HG03342 (cell line): ENCODE results near the gene DHCR24.

Experiments used
- ATAC-seq: cut with Tn5 transposase; IDR thresholded peaks from one replicate; pipeline ENCODE4 v1.9.1; 2021; ENCODE audit warnings: mild to moderate bottlenecking, moderate library complexity; ENCODE audit not compliant: unreplicated experiment

Gene DHCR24

DNA sequence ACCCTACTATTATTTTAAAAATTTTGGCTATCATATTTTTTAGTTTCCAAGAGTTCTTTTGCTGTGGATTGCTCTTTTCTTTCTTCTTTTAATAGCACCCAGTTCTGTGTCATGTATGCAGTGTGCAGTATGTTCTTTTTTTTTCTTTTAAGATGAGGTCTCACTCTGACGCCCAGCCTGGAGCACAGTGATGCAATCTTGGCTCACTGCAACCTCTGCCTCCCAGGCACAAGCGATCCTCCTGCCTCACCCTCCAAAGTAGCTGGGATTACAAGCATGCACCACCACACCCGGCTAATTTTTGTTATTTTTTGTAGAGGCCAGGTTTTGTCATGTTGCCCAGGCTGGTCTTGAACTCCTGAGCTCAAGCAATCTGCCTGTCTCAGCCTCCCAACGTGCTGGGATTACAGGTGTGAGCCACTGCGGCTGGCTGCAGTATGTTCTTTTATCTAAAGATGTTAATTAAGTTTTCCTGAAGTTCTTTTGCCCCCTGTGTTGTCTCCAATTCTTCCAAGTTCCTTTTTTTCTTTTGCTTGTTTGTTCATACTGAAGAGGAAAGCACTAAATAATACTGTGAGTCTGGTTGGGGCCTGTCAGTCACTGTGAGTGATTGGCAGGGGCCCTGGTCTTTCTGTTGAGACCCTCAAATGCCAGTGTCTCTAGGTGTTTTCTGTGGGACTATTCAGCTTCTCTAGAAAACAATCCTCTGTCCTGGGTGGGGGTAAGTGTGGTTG is 68.4 kb downstream of the DHCR24 start:
- no peak for ATAC-seq

GRCh38 chr1:54816951-54817350 is 70.0 kb downstream of the DHCR24 start:
- no peak for ATAC-seq

GRCh38 chr1:54816130-54816529 is 70.9 kb downstream of the DHCR24 start:
- no peak for ATAC-seq

DNA sequence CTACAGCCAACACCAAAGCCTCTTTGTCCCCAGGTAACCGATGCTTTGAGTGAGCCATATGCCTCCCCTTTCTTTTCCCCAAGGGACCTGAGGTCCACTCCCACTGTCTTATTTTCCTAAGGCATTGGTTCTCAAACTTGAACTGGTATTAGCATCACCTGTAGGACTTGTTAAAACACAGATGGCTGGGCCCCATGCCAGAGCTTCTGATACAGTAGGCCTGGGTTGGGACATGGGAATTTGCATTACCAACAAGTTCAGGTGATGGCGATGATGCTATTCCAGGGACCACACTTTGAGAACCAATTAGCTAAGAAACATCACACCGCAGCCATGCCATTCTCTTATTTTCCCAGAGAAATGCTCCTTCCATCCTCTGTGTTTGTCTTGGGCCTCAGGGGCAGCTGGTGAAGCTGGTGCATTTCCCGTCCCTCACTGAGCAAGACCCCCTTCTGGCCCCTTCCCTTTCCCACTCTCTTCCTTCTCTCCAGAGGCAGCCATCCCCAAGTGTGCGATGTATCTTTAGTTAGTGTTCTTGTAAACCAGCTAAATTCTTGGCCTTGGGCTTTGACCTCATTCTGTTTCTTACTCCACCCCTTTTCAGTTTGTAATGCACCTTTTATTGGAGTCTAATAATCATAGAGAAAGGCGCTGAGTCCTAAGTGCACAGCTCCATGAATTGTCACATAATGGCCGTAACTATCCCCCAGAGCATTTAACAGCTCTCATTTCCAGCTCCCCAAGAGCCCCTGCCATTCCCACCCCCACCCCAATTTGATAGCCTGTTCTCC is 71.7 kb downstream of the DHCR24 start:
- no peak for ATAC-seq

- no peak for ATAC-seq
Measured at GRCh38 chr1:54814571-54814970, 72.4 kb downstream of the DHCR24 start.

- no peak for ATAC-seq
Measured at GRCh38 chr1:54814126-54814498, 72.9 kb downstream of the DHCR24 start.

DNA sequence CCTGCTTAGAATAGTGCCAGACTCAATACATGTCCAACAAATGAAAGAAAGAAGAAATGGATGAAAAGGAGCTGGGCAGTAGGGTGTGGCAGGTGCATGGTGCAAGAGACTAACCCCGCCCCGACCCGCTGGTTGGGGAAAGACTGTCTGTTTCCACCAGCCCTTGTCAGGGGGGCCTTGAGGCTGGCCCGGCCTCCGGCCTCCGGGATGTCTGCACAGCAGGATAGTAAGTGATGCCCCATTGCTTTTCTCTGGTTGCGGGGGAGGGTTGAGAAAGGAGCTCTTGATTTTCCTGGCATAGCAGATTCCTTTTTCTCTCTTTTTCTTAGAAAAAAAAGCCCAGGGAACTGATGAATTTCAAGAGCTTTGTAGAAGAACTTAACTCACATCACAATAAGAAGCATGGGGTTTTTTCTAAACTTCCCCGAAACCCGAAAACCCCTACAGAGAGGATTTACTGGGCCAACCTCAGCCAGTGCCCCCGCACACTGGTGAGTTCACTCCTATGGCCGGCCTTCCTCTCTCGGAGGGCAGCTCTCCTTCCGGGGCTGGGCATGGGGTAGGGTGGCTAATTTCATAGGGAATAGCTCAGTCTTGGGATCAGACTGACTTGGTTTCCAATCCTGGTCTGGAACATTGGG is 73.4 kb downstream of the DHCR24 start:
- no peak for ATAC-seq

- ATAC-seq: no peak
Measured at GRCh38 chr1:54812801-54813484, 74.1 kb downstream of the DHCR24 start.

GRCh38 chr1:54811739-54812655 is 75.0 kb downstream of the DHCR24 start:
- no peak for ATAC-seq

DNA sequence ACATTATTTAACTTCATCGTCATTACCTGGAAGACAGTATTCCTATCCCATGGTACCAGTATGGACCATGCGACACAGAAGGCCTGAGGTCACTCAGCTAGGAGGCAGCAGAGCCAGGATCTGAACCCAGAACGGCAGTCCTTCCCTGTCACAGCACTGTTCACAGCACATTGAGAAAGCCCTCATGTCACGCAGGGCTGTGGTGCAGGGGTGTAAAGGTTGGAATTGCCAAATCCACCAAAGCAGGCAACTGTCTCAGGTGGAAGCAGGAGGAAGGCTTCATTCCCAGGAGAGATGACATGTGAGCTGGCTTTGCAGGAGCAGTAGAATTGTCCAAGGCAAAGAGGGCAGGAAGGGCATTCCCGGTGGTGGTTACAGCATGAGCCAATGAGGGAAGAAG is 75.9 kb downstream of the DHCR24 start:
- ATAC-seq: no peak

DNA sequence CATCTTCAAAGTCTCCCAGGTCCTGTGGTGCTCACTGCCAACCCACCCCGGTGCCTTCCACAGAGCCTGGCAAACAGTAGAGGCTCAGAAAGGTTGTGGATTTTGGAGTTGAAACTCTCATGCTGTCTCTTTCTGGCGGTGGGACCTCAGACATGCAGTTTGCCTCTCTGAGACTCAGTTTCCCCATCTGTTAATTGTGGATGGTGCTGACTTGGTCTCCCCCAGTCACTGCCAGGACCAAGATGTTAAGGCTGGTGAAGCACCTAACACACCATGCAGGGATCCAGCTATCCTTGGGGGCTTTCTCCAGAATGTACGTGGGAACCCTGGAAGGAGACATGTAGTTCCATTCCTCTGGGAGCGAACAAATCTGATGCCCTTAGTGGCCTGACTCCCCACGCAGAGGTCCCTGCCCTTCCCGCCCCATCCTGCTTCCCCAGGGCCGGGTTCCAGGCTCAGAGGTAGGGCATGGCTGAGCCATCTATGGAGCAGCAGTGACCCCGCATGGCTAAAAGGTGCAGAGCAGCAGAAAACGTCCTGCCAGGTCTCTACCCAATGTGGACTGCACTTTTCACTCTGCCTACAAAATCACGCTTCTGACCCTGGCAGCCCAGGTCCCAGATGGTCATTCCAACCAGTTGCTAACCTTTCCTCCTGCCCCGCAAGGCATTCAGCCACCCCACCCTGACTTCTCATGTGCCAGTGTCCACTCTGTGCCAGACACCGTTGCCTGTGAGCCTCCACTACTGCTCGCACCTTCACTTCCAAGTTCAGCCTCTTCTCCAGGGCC is 76.6 kb downstream of the DHCR24 start:
- peak; percentile 68 for ATAC-seq

DNA sequence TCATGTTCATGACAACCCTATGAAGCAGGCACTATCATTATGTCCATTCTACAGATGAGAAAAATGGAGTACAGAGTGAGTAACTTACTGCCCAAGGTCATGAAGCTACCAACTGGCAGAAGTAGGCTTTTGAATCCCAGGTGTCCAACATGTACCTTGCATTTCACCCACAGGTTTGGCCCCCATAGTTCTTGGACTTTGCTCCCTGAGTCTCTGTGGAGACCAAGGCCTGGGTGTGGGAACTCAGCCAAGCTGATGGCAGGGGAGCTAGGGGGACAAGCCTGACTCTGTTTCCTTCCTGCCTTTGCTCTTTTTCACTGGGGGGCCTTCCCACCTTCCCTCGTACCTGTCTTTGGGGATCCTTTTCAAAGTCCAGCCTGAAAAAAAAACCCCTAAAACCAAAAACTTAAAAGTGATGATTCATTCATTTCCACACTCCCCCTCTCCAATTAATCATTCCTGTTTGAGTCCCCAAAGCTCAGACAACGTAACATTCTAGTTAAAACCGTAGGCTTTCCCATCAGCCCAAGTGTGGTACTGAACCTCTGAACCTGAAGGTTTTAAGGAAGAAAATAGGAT is 77.4 kb downstream of the DHCR24 start:
- no peak for ATAC-seq

DNA sequence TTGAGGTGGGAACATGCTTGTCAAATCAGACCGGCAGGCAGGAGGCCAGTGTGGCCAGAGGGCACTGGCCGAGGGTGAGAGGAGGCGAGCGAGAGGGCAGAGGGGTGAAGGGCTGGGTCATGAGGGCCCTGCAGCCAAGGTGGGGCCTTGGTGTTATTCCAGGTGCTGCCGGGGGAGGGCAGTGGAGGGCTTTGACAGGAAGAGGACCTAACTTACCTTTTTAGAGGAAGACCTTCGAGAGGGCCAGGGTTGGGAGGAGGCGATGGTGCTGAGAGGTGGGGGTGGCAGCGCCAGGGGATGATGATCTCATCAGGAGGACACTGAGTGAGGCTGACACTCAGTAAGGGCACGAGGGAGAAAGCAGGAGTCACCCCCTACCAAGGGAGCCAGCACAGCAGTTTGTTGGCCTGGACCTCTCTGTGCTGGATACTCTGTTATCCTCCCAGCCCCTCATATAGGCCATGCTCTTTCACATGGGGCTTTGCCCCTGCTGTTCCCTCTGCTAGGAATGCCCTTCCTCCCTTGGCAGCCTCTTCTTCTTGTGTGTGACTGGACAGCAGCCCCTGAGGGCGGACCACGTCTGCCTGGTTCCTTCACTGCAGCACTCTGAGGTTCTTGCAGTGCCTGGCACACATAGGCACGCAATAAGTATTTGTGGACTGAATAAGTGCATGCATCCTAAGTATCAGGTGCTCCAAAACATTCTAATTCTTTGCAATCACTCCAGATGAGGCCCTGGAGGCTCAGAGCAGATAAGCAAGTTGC is 78.4 kb downstream of the DHCR24 start:
- no peak for ATAC-seq

- ATAC-seq: no peak
Measured at GRCh38 chr1:54807756-54808155, 79.2 kb downstream of the DHCR24 start.

DNA sequence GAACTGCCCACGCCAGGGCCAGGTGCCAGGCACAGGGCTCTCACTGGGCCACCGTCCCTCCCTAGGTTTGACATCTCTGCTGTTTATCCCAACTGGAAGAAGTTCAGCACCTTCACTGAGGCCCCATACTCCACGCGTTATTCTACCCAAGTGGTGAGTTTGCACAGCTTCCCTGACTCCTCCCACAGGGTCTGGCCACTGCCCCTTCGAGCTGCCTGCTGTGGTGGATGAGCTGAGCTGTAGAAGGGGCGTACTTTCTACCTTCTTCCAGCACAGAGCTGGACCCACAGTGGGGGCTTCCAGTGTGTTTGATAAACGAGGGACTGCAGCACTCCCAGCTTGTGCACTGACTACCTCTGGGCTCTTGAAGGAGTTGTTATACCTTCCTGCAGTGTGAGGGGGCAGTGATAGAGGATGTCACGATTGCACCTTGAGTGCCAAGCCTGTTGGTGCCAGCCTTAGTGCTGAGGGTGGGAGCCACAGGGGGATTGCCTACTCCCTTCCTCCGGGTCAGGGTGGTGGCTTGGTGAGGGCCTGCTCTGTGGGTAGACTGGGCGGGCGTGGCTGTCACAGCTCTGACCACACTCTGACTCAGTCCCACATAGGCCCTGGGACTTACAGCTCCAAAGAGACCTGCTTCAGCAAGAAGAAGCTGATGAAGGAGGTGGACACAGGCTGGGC is 79.9 kb downstream of the DHCR24 start:
- no peak for ATAC-seq

- no peak for ATAC-seq
Measured at GRCh38 chr1:54805981-54806381, 81.0 kb downstream of the DHCR24 start.

DNA sequence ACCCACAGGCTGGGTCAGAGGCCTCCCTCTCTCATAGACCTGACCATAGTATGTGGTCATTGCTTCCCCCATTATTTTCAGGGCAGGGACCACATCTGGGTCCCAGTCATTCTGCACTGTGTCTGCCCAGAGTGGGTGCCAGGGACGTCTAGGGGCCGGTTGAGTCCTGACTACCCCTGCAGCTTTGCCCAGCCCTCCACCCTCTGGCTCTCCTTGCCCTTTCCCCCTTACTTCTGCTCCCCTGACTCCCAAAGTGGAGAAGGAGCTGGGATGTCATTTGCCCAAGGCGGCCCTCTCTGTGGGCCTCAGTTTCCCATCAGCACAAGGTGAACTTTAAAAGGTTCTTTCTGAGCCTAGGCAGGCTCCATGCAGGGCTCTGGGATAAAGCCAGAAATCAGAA is 81.5 kb downstream of the DHCR24 start:
- no peak for ATAC-seq
